GM12878 (cell line): ENCODE data around the gene INHBB.

Source experiments
- CTCF ChIP-seq, 3 experiments: IDR thresholded peaks in 2 of 3; conservative IDR thresholded peaks in 1 of 3; 2 replicates each; pipeline ENCODE4 v1.5.1; 2011; ENCODE audit warnings: low read depth in 3 of 3, low read length in 3 of 3, mild to moderate bottlenecking in 3 of 3, control low read depth in 2 of 3, moderate library complexity in 2 of 3, inconsistent platforms in 1 of 3, mixed read lengths in 1 of 3; ENCODE audit not compliant: control insufficient read depth in 2 of 3, insufficient read depth in 1 of 3; ENCODE audit errors: extremely low read depth in 1 of 3
- NFYB ChIP-seq: IDR thresholded peaks from 2 replicates; pipeline ENCODE4 v1.6.1; 2011; ENCODE audit warnings: low read depth, mild to moderate bottlenecking, low read length, improper control_type of control experiment, moderate library complexity; ENCODE audit not compliant: insufficient read depth
- RBBP5 ChIP-seq: fragments of 200-600 bp; sonication (generic); conservative IDR thresholded peaks from 2 replicates; pipeline ENCODE4 v1.6.1; 2016
- SPI1 ChIP-seq: IDR thresholded peaks from 2 replicates; pipeline ENCODE4 v1.6.1; 2011; ENCODE audit warnings: low read depth, mild to moderate bottlenecking, low read length, moderate library complexity, borderline replicate concordance; ENCODE audit not compliant: insufficient read depth
- TAF1 ChIP-seq: IDR thresholded peaks from 2 replicates; pipeline ENCODE4 v1.6.1; 2011; ENCODE audit warnings: mild to moderate bottlenecking, low read depth, low read length, borderline replicate concordance

DNA sequence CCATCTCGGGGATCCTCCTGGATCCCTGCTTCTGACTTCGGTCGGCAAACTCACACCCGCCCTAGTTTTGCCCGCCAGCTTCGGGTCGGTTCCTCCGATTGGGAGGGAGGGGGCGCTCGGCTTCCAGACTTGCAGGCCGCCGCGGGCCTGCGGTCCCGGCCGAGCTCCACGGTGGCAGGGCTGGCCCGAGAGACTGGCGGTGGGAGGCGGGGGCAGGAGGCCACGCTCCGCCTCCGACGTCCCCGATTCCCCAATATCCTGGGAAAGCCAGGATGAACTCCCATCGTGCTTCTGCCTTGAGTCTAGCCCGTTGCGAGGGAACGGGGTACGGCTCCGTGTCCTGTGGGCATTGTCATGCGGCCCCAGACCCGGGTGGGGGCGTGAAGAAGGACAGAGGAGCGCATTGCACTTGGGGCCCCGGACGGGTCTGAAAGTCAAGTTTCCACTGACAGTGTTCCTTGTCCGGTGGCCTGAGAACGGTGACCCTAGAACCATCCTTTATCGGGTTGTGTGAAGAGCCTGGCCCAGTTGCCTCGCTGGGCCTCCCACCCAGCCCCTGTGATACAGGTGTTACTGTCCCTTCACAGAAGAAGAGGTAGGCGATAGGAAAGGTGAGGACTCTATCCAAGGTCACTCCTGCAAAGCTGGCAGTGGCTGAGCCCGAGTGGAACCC is 2.4 kb upstream of the INHBB start:
- TF ChIP-seq SPI1 (no peak), NFYB (no peak), RBBP5 (no peak), CTCF (IDR thresholded peaks at IDR 0.05 in 2 of 3, conservative IDR thresholded peaks at IDR 0.05 in 1 of 3; ENCODE audit: control insufficient read depth in 2 of 3, extremely low read depth in 1 of 3, insufficient read depth in 1 of 3, low read depth in 3 of 3, low read length in 3 of 3) (peak; percentile 46 to 53 (median 49)), TAF1 (no peak)
